ENCODE results near the gene ZNF180.
"Not testable (repeated sequence)": the region's sequence is repeated elsewhere in the genome, so short reads cannot be mapped to it uniquely, and the experiment has no call there.

ZNF180 gene

DNA sequence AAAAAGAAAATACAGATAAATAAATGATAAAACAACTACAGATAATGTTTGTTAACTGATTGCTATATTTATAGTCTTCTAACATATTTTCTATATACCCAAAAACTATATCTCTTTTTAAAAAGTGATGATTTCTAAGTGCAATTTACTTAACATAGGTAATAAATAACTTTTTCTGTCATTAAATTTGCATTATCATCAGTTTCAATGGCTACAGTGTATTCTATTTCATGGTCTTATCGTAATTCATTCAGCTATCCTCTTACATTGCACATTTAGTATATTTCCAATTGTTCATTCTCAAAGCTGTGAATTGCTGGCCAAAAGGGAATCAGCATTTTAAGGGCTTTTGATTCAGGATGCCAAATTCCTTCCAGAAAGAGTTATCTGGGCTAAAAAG is 3.6 kb downstream of the ZNF180 start:
- no peak for DNase-seq

- no peak for DNase-seq
Measured at GRCh38 chr19:44476559-44477408, 23.5 kb downstream of the ZNF180 start.

DNA sequence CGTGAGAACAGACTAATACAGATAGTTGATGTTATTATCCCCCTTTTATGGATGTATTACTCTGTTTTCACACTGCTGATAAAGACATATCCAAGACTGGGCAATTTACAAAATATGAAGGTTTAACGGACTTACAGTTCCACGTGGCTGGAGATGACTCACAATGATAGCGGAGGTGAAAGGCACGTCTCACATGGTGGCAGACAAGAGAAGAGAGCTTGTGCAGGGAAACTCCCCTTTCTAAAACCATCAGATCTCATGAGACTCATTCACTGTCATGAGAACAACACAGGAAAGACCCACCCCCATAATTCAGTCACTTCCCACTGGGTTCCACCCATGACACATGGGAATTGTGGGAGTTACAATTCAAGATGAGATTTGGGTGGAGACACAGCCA is 31.6 kb downstream of the ZNF180 start:
- DNase-seq = not testable (repeated sequence)

- not testable (repeated sequence) for DNase-seq
Measured at GRCh38 chr19:44462600-44463286, 37.6 kb downstream of the ZNF180 start.

DNA sequence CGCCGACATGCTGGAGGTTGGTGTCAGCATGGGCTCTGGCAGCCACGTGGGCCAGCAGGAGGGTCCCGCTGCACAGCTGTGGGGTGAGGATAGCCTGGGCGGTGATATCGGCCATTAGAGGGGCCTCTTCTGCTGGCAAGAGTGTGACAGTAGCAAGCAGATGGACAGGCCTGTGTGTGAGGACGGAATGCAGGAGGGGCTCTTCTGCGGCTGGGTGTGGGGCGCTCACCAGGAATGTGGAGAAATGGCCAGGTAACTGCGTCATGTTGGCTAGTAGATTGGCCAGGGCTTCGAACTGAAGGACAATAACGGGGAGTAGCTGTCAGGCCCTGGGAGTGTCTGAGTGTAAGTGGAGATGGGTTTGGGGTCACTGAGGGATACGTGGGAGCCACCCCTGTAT is 44.3 kb downstream of the ZNF180 start:
- not testable (repeated sequence) for DNase-seq

GRCh38 chr19:44455100-44455499 is 45.2 kb downstream of the ZNF180 start:
- no peak for DNase-seq

GRCh38 chr19:44452367-44452766 is 48.0 kb downstream of the ZNF180 start:
- DNase-seq = no peak

- DNase-seq = no peak
Measured at GRCh38 chr19:44451687-44452086, 48.6 kb downstream of the ZNF180 start.

- peak; percentile 12 to 57 (median 23) for DNase-seq
Measured at GRCh38 chr19:44447916-44448674, 52.2 kb downstream of the ZNF180 start, which contains the start of gene ZNF229. ZNF229 (minus strand) TSS chr19:44448472; CDS start chr19:44442847, 5,625 bp downstream.

DNA sequence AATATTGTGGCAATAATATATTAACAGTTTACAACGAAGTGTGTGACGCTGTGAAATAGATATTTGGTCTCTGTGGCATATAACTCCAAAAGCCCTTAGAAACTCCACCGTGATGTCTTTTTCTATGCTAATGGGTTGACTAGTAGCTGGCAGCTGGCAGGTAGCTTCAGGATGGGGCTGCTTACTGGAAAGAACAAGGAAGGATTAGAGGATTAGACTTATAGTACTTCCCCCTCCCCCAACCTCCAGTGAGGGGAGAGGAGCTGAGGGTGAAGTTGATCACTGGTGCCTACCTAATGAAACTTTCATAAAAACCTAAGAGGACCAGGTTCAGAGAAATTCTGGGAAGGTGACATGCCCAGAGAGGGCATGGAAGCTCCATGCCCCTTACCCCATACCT is 61.9 kb downstream of the ZNF180 start:
- no peak for DNase-seq

GRCh38 chr19:44435441-44435840 is 64.9 kb downstream of the ZNF180 start:
- DNase-seq = no peak

GRCh38 chr19:44430956-44431355 is 69.4 kb downstream of the ZNF180 start:
- DNase-seq = no peak

Measured in activated naive CD4-positive, alpha-beta T cell (primary cell).